ENCODE data around the gene KRT81.
"Not testable (repeated sequence)": the region's sequence is repeated elsewhere in the genome, so short reads cannot be mapped to it uniquely, and the experiment has no call there.

KRT81 gene

DNA sequence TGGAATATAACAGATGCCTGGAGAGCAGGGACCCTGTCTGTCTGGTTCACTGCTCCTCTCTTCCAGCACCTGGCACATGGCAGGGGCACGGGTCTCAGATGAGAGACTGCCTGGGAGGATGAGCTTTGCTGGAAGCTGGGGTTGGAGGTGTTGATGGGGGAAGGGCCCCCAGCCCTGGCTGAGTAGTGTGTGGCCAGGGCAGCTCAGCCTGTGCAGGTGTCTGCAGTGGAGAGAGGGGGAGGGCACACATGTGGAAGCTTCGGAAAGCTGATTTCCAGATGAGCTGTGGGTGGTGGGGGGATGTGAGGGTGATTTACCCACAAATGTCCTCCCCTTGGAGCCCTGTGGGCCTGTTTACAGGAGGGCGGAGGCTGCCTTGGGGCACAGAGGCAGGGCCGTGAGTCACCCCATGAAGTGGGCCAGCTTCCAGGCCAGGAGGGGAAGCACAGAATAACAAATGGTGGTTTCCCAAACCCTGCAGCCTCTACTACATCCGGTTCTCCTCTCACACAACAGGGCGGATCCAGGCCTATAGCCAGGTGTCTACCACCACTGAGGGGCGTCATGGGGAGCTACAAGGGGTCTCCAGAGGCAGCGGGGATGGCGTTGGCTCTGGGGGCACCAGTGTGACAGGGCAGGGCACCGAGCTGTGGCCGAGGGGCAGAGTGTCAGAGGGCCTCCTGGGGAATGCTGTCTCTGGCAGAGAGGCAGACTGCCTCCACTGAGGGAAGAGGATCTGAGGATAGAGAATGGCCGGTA, 47.3 kb downstream of the KRT81 start:
- peak; percentile 32 to 38 for DNase-seq (ENCODE audit: low read depth in 2 of 2, low spot score in 1 of 2)

DNA sequence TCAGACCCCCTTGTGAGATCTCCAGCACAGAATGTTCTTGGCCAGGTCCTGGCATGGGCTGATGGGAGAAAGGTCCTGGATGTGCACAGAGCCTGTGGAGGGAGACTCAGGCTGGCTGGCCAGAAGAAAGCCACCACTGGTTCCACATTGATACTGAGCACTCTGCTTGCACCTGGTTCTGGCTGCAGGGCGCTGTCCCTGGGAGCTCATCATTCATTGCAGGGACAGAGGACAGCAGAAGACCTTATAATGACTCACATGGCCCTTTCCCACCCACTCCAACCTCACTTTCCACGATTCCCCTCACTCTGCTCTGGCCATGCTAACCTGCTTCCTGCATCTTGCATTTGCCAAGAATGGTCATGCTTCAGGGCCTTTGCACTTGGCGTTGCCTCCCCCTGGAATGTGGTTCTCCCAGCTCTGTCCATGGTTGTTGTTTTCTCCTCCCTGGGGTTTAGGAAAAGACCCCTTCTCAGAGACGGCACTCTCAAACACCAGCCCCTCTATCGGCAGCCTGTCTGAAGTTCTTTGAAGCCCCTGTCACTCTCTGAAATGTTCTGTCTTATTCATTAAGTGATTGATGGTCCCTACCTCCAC, 48.0 kb downstream of the KRT81 start:
- no peak for DNase-seq (ENCODE audit: low read depth in 2 of 2, low spot score in 1 of 2)

- DNase-seq (ENCODE audit: low read depth in 2 of 2, low spot score in 1 of 2) = no peak
Measured at GRCh38 chr12:52242442-52243258, 48.7 kb downstream of the KRT81 start.

GRCh38 chr12:52241205-52241842, 50.0 kb downstream of the KRT81 start:
- DNase-seq (ENCODE audit: low read depth in 2 of 2, low spot score in 1 of 2) = no peak

DNA sequence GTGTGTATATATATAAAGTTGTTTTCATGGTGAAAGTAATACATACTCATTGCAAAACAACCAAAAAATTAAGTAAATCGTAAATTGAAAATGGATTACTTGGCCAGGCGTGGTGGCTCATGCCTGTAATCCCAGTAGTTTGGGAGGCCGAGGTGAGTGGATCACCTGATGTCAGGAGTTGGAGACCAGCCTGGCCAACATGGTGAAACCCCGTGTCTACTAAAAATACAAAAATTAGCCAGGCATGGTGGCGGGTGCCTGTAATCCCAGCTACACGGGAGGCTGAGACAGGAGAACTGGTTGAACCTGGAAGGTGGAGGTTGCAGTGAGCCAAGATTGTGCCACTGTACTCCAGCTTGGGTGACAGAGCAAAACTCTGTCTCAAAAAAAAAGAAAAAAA, 51.1 kb downstream of the KRT81 start:
- DNase-seq (ENCODE audit: low read depth in 2 of 2, low spot score in 1 of 2) = not testable (repeated sequence)

GRCh38 chr12:52239767-52240166, 51.6 kb downstream of the KRT81 start:
- no peak for DNase-seq (ENCODE audit: low read depth in 2 of 2, low spot score in 1 of 2)

DNA sequence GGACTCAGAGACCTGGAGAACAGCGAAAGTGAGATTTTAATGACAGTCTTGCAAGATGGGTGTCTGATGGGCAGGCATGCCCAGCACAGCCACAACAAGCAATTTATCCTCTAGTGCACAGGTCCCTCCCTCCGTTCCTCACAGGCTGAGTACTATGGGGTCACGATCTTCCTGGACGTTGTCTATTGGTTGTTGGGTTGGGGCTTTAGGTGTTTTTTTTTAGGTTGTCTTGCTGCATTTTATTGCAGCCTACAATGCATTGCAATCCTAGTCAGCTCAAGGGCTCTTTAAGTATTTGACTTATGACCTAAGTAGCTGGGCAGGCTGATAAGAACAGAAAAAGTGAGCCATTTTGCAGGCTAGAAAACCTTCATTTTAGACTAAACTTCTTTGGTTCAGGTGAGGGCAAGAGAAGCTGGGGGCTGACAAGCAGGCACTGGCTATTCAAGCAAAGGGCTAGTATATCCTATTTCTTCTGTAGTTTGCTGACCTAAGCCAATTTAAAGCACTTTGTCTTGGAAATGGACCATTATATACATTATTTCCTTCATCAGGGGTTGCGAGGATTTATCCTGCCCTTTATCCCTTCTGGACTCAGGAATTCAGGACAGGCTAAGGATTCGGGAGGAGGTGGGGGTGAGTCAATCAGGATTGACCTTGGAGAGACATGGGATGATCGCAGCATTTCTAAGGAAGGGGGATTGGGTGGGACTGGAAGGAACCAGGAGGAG, 52.3 kb downstream of the KRT81 start:
- no peak for DNase-seq (ENCODE audit: low read depth in 2 of 2, low spot score in 1 of 2)

- DNase-seq (ENCODE audit: low read depth in 2 of 2, low spot score in 1 of 2) = no peak
Measured at GRCh38 chr12:52238207-52238840, 53.0 kb downstream of the KRT81 start.

DNA sequence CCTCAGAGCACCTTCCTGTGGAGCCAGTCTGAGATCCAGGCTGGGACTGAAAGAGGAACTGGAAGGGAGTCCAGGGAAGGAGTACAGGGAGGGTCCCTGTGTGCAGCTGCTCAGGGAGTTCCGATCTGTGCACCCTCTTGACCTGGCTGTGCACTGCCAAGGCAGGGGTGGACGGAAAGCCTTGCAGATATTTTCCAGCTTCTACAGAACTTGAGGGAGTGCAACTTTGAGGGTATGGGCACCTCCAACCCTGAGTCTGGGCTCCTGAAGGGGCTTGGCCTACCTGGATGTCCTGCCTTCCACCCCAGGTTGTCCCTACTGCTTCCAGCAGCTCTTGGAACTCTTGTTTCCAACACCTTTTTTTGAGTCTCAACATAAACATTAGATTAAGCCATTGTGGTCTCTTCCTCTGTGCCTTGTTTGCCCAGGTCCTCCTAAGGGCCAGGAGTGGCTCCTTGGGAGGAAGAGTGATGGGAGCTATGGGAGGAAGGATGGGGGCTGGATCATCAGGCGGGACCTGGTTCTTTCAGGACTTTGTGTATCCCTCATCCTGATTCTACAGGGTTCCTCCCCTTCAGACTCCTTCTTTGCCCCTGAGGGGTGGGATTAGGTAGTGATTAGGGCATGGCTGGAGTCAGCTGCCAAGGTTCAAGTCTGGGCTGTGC, 54.8 kb downstream of the KRT81 start:
- no peak for DNase-seq (ENCODE audit: low read depth in 2 of 2, low spot score in 1 of 2)

Data from stimulated activated CD8-positive, alpha-beta memory T cell treated with anti-CD3 and anti-CD28 coated beads, Interleukin-4, amount 100 ng/mL, for 4 hours (primary cell).